Lower leg skin (tissue), 3 donors: ENCODE measurements around the gene GOLGA6D.

Experiments used
- CTCF ChIP-seq, 3 donors: fragments of 450-650 bp; IDR thresholded peaks; one replicate each; pipeline ENCODE4 v1.5.1; 2016; ENCODE audit warnings: antibody characterized with exemption in 3 of 3, mild to moderate bottlenecking in 3 of 3, moderate library complexity in 2 of 3
- POLR2A ChIP-seq, 2 donors: fragments of 450-650 bp; IDR thresholded peaks; one replicate each; pipeline ENCODE4 v1.6.1; 2016 to 2017; ENCODE audit warnings: antibody characterized with exemption in 2 of 2, mild to moderate bottlenecking in 1 of 2, moderate library complexity in 1 of 2

- no peak for TF ChIP-seq POLR2A (IDR thresholded peaks at IDR 0.05)
- no peak for TF ChIP-seq CTCF (IDR thresholded peaks at IDR 0.05)
Measured at GRCh38 chr15:75235760-75236729, 46.6 kb upstream of the GOLGA6D start.
